Activated CD4-positive, alpha-beta T cell treated with anti-CD3 and anti-CD28 coated beads, Interleukin-2, Interleukin-6, amounts not matched to agents 100 ng/mL and 50 ng/mL, durations not matched to agents 16 hours and 8 hours (primary cell): ENCODE data around the gene SOX12.
"Not testable (repeated sequence)": the region's sequence is repeated elsewhere in the genome, so short reads cannot be mapped to it uniquely, and the experiment has no call there.

Experiments used
- DNase-seq: peaks from one replicate; pipeline ENCODE4 v3.0.0-alpha.2; 2020

Gene SOX12

GRCh38 chr20:328975-329695, 3.8 kb downstream of the SOX12 start:
- no peak for DNase-seq

- DNase-seq: no peak
Measured at GRCh38 chr20:329851-330232, 4.5 kb downstream of the SOX12 start.

GRCh38 chr20:330233-331149, 5.1 kb downstream of the SOX12 start:
- peak; percentile 77 for DNase-seq

- DNase-seq: no peak
Measured at GRCh38 chr20:334578-334977, 9.2 kb downstream of the SOX12 start.

GRCh38 chr20:336040-336439, 10.7 kb downstream of the SOX12 start:
- DNase-seq: not testable (repeated sequence)

- peak; percentile 32 for DNase-seq
Measured at GRCh38 chr20:341682-342081, 16.3 kb downstream of the SOX12 start.

GRCh38 chr20:343107-343506, 17.8 kb downstream of the SOX12 start:
- DNase-seq: no peak

- DNase-seq: no peak
Measured at GRCh38 chr20:346033-346639, 20.8 kb downstream of the SOX12 start.

- DNase-seq: peak; percentile 35
Measured at GRCh38 chr20:346640-347316, 21.4 kb downstream of the SOX12 start, which contains the start of gene NRSN2. TSS of gene NRSN2 (plus strand) at chr20:347111. CDS start at chr20:349644, 2,533 bp downstream.

- no peak for DNase-seq
Measured at GRCh38 chr20:347317-347639, 21.9 kb downstream of the SOX12 start.

GRCh38 chr20:347640-348484, 22.5 kb downstream of the SOX12 start:
- peak; percentile 79 for DNase-seq

GRCh38 chr20:348972-349841, 23.9 kb downstream of the SOX12 start:
- no peak for DNase-seq

- no peak for DNase-seq
Measured at GRCh38 chr20:353166-353565, 27.8 kb downstream of the SOX12 start.

- DNase-seq: peak; percentile 90
Measured at GRCh38 chr20:354298-354977, 29.1 kb downstream of the SOX12 start.

GRCh38 chr20:356154-356553, 30.8 kb downstream of the SOX12 start:
- DNase-seq: not testable (repeated sequence)

- DNase-seq: no peak
Measured at GRCh38 chr20:356745-357144, 31.4 kb downstream of the SOX12 start.

- DNase-seq: no peak
Measured at GRCh38 chr20:358891-359555, 33.7 kb downstream of the SOX12 start.

GRCh38 chr20:361561-361960, 36.2 kb downstream of the SOX12 start:
- no peak for DNase-seq

GRCh38 chr20:362271-363254, 37.2 kb downstream of the SOX12 start:
- peak; percentile 58 for DNase-seq
